Measurements from ENCODE around the gene OBP2B. TPM values are rescaled to one million over a fixed set of nuclear protein-coding genes. Genes with fewer than 3 reads are reported as not detected.
"Not testable (repeated sequence)": the region's sequence is repeated elsewhere in the genome, so short reads cannot be mapped to it uniquely, and the experiment has no call there.

The OBP2B gene
- total RNA-seq, 1 donor from 2014 or later = not detected

DNA sequence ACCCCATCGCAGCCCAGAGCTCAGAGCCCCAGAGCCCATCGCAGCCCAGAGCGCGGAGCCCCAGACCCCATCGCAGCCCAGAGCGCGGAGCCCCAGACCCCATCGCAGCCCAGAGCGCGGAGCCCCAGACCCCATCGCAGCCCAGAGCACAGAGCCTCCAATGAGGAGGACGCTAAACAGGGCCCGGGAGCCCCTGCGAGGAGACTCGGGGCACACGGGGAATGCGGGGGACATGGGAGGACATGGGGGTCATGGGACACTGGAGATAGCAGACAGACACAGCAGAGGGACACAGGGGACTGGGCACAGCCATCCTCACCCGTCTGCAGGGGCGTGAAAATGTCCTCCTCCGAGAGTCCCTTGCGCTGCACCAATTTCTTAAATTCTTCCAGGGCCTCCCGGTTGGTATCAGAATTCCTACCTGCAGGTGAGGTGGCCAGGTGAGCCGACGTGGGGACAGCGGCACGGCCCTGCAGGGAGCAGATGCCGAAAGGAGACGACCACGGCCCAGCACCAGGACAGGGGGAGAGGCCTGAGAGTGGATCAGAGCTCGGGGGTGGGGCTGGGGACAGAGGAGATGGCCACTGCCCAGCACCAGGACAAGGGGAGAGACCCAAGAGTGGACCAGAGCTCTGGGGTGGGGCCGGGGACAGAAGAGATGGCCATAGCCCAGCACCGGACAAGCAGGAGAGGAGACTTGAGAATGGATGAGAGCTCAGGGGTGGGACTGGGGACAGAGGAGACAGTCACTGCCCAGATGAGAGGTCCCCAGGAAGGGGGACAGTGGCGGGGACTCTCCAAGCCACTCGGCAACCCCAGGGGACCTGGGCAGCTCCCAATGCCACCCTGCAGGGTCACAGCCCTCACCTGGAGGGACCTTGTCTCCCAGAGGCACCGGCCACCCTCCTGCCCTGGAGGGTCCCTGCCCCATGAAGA, 2.8 kb downstream of the OBP2B start:
- ATAC-seq (no peak), DNase-seq (ENCODE audit: missing footprints) (no peak)
- intact Hi-C loops (cut with DNase I) = no loop called here

DNA sequence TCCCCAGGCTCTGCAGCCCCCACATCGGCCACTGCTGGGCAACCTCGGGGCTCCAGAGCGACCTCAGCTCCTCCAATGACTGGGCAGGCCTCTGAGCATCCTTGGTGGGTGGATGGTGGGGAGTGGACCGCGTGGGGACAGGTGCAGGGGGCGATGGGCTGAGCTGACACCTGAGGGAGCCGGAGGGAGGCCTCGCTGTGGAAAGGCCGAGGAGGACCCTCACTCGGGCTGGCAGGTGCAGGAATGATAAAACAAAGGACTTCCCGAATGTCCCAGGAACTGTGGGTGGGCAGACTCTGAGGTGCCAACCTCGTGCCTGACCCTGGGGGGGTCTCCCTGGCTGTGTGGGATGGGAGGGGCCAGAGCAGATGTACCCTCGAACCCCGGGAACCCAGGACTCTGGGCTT, 3.6 kb downstream of the OBP2B start:
- ATAC-seq; DNase-seq (ENCODE audit: missing footprints); intact Hi-C loops (cut with DNase I): not testable (repeated sequence)

DNA sequence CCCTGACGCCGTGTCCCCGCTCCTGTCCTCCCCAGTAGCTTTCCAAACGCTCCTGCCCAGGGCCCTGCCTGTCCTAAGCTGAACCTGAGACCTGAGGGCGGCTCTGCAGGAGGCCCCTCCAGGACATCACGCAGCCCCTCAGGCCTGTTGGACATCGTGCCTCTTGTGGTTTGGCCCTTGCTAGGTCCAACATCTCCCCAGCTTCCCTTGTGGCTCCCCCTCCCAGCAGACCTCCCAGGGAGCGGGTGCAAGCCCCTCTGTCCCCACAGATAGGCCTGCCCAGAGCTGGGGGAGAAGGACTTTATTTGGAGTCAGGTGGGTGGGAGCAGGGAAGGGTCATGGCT, 4.1 kb downstream of the OBP2B start:
- DNase-seq (ENCODE audit: missing footprints) = no peak
- intact Hi-C loops (cut with DNase I) = loop anchor here (5.0 kb wide), 1 partner anchor 32 kb away; no protein-coding TSS in a partner anchor

DNA sequence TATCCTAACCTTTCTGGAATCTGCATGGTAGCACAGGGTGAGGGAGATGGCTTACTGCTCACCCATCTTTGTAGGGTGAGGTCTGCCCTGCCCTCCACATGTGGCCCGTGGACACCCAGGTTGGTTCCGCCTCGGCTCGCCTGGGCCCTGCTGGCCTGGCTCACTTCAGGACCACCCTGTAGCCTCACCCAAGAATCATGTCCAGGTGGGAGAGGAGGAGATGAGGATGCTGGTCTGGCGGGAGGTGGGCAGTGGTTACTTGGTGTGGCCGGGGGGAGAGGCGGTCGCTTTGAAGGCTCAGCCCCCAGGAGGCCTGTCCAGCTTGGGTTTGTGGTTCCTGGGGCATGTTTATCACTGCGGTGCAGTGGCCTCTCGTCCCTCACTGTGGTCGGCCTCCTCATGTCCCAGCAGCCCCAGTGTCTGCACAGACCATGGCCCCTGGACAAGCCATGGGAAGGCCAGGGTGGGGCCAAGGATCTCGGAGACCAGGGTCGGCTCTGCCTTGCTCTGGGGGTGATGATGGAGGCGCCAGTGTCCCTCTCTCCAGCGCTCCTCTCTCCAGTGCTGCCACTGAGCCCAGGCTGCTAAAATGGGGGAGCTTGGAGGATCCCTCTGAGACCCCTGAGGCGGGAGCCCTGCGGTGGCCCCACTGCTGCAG, 4.6 kb downstream of the OBP2B start:
- DNase-seq (ENCODE audit: missing footprints) = no peak
- ATAC-seq = no peak
- intact Hi-C loops (cut with DNase I) = loop anchor here (5.0 kb wide), 1 partner anchor 33 kb away; no protein-coding TSS in a partner anchor

More for the DNA sequence above, 4.1 kb downstream of the OBP2B start:
- no peak for ATAC-seq

DNA sequence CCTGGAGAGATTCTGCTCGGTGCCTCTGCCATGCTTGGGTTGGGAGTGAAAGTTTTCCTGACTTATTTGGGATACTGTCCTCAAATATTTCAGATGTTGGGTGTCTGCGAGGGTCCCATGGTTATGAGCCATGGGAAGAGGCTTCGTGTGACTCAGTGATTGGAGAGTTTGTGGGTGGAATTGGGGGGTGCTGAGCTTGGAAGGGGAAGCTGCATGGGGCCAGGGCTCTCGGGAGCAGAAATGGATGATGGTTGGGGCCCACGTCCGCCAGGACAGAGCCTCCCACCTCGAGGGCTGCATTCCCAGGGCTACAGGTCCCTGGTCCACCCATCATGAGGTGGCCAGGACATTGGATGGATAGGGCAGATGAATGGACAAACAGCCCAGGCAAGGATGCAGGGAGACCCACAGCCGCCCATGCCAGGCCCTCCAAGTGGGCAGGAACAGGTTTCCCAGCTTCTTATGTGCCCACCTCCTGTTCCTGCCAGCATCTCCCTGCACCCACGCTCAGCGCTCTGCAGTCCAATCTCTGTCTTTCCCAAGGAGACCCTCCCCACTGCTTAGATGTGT, 5.5 kb downstream of the OBP2B start:
- ATAC-seq = no peak
- intact Hi-C loops (cut with DNase I) = loop anchor here (5.0 kb wide), 1 partner anchor 34 kb away; no protein-coding TSS in a partner anchor
- DNase-seq (ENCODE audit: missing footprints) = no peak

DNA sequence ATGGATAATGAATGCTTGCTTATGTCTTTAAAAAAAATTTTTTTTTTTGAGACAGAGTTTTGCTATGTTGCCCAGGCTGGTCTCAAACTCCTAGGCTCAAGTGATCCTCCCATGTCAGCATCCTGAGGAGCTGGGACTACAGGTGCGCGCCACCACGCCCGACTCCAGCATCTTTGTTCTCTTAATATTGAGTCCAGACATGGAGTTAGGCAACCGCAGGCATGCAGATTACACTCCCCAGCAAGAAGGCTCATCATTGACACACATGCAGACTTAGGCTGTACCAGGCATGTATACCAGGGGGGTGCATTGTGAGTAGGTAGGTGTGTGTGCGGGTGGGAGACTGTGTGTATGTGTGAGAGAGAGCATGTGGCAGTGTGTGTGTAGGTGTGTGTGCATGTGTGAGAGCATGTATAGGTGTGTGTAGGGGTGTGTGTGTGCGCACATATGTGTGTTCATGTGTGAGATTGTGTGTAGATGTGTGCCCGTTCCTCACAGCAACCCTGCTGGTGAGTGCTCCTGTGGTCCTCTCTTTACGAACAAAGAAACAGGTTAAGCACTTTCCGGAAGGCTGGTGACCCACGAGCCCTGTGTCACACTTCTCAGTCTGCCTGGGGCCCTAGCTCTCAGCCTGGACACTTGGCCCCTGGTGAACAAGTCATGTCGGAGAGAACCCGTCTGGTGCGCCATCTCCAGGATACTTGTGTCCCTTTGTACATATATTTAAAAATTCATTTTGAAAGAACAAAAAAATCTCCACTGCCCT, 6.2 kb downstream of the OBP2B start:
- ATAC-seq (no peak), DNase-seq (ENCODE audit: missing footprints) (no peak)
- intact Hi-C loops (cut with DNase I) = loop anchor here (5.0 kb wide), 1 partner anchor 34 kb away; no protein-coding TSS in a partner anchor

DNA sequence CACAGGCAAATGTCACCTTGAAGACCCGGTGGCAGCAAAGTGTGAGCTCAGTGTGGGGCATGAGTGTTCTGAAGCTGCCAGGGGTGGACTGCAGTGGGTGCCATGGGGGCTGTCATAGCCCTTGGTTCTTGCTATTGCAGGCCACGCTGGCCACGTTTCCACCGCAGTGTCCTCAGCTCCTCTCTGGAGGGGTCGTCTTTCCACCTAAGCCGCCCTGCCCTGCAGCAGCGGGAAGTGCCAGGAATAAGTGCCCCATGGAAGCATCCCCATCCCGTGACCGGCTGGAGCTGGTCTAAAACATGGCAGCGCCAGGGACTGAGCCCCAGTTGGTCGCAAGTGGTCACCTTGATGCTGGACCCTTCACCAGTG, 6.9 kb downstream of the OBP2B start:
- DNase-seq (ENCODE audit: missing footprints) = no peak
- intact Hi-C loops (cut with DNase I) = loop anchor here (5.0 kb wide), 1 partner anchor 35 kb away; no protein-coding TSS in a partner anchor
- ATAC-seq = no peak

DNA sequence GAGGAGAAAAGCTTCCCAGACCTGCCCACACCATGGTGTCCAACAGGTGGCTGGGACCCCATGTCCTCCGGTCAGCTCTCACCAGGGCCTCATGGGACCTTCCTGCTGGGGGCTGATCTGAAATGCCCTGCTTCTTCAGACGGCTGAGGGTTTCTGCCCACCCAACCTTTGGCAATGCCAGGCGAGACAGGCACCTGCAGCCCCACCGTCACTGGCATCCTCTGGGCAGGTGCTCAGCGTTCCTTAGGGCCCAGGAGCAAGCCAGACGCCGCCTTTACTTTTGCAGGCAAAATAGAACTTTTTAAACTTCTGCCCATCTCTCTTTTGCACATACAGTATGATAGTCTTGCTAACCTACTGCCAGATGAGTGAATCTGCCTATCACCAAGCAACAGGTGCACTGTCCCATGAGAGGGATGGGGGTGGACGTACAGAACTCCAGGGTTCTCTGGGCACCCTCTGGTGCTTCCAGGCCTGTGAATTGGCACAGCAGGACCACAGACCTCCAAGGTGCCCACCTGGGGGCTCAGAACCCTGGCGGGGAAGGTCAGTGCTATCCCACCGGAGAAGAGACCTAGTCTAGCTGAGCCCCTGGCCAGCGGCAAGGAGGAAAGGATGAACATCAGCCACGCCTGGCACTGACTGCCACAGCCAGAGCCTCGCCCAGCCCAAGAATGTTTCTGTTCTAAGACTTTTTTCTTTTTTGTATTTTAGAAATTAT, 7.5 kb downstream of the OBP2B start:
- no peak for DNase-seq (ENCODE audit: missing footprints)
- no peak for ATAC-seq
- intact Hi-C loops (cut with DNase I) = loop anchor here (5.0 kb wide), 1 partner anchor 36 kb away; no protein-coding TSS in a partner anchor

DNA sequence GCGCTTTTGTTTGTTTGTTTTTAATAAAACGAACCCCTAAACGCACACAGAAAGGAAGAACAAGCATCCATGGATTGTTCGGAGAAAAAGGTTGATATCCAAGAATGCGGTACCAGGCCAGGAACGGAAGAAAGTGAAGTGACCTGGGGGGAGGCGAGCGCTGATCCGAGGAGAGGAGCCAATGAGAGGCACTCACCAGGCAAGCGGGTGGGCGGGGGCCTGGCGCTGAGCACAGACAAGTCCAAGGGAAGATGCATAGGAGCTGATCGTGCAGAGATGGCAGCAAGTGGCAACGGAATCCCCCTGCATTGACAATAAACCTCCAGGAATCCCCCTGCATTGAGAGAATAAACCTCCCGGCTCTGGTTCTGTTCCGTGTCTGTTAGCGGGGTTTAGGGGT, 8.4 kb downstream of the OBP2B start:
- intact Hi-C loops (cut with DNase I) = loop anchor here (5.0 kb wide), 1 partner anchor 37 kb away; no protein-coding TSS in a partner anchor
- no peak for DNase-seq (ENCODE audit: missing footprints)
- no peak for ATAC-seq

DNA sequence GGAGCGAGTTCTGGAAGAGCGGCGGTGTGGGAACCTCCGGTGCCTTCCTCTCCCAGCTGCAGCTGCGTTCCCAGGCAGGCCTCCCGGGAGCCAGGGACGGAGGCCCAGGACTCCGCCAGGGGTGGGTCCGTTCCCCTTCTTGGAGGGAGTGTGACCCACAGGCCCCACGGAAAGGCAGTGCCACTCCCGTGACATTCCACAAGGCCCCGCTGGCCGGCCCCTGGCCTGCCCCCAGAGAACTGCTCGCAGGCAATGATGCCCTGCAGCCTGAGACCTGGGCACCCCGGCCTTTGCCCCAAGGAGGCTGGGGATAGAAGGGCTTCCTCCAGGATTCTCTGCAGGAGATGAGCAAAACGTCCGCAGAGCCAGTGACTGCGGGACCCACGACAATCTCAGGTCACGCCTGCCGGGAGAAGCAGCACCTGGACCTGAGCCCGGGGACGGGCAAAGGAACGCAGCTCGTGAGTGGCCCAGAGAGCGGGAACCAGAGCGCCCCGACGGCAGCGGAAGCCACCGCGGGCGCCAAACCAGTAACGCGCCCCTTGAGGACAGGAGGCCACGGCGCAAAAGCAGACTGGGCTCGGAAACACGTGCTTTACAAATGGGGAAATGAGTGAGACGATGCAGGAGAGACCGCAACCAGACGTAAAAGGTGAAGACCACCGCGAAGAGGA, 9.3 kb downstream of the OBP2B start:
- intact Hi-C loops (cut with DNase I) = loop anchor here (5.0 kb wide), 1 partner anchor 38 kb away; no protein-coding TSS in a partner anchor
- ATAC-seq = peak; percentile 56
- DNase-seq (ENCODE audit: missing footprints) = no peak

DNA sequence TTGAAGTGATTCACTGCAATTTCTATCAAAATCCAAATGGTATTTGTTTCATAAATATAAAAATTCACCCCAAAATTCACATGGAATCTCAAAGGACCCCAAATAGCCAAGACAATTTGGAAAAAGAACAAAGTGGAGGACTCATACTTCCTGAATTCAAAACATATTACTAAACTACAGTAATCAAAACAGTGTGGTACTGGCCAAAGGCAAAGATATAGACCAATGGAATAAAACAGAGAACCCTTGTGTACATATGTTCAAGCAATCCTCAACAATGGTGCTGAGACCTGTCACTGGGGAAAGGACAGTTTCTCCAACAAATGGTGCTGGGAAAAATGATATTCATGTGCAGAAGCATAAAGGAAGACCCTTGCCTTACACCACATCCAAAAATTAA, 14.0 kb downstream of the OBP2B start:
- no peak for ATAC-seq
- intact Hi-C loops (cut with DNase I) = no loop called here
- DNase-seq (ENCODE audit: missing footprints) = no peak

DNA sequence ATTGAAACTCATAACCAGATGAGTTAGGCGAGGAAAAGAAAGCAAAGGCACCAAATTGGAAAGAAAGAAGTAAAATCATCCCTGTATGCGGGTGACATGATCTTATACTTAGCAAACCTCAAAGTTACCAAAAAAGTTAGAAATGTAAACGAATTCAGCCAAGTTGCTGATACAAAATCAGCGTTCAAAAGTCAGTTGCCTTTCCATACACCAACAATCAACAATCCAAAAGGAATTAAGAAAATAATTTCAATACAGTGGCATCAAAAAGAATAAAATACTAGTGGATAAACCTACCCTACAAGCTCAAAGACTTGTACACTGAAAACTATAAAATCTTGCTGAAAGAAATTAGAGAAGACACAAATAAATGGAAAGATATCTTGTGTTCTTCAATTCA, 14.5 kb downstream of the OBP2B start:
- ATAC-seq (no peak), DNase-seq (ENCODE audit: missing footprints) (no peak)
- intact Hi-C loops (cut with DNase I) = no loop called here

DNA sequence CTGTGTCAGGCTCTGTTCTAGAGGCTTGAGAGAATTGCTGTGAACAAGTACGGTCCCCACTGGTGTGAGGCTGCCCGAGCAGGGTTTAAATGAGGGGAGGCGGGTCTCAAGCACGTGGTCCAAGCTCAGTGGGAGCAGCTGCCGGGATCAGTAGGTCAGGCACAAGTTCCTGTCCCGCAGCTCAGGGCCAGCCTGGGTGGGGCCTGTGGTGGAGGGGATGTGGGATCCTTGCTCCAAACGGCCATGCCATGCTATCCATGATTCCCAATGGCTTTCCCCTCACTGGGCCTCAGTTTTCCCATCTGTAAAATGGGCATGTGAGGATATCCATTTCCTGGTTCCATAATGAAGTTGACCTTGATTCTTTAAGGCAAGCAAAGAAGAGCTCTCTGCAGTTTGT, 17.1 kb downstream of the OBP2B start:
- intact Hi-C loops (cut with DNase I) = no loop called here
- ATAC-seq = no peak
- no peak for DNase-seq (ENCODE audit: missing footprints)

DNA sequence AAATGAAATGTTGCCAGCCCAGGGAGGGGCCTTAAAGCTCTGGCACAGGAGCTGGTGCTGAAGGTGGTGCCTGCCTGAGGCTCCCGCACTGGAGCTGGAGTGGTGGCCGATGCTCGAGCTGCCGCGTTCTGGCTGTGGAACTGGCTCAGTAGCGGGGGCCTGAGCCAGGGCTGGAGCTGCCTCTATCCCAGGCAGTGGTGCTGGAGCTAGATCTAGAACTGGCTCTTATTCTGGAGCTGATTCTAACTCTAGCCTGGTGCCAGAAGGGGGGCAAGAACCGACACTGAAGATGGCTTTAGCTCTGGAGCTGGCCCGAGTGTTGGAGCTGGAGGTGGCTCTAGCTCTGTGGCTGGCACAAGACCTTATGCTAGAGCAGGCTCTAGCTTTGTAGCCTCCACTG, 19.2 kb downstream of the OBP2B start:
- DNase-seq (ENCODE audit: missing footprints) = no peak
- intact Hi-C loops (cut with DNase I) = loop anchor here (5.0 kb wide), 2 partner anchors 47 to 137 kb away; no protein-coding TSS in a partner anchor
- ATAC-seq = no peak

DNA sequence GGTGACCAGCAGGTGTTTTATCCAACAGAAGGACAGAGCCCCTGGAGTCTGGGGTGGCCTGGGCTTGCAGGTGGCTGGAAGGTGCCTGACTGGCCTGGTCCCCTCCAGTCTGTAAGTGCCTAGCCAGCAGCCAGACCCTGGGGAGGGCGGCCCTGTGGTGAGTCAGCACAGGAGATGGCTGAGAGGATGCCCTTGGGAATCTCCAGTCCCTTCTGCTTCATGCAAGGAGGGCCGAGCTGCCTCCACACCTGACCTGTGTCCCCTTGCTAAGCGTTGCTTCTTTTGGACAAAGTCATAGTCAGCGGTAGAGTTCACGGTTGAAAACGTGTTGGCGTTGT, 20.2 kb downstream of the OBP2B start:
- no peak for DNase-seq (ENCODE audit: missing footprints)
- ATAC-seq = no peak
- intact Hi-C loops (cut with DNase I) = loop anchor here (1.0 to 5.0 kb wide), 3 partner anchors 48 to 138 kb away; partner anchors contain the start of gene ABO

DNA sequence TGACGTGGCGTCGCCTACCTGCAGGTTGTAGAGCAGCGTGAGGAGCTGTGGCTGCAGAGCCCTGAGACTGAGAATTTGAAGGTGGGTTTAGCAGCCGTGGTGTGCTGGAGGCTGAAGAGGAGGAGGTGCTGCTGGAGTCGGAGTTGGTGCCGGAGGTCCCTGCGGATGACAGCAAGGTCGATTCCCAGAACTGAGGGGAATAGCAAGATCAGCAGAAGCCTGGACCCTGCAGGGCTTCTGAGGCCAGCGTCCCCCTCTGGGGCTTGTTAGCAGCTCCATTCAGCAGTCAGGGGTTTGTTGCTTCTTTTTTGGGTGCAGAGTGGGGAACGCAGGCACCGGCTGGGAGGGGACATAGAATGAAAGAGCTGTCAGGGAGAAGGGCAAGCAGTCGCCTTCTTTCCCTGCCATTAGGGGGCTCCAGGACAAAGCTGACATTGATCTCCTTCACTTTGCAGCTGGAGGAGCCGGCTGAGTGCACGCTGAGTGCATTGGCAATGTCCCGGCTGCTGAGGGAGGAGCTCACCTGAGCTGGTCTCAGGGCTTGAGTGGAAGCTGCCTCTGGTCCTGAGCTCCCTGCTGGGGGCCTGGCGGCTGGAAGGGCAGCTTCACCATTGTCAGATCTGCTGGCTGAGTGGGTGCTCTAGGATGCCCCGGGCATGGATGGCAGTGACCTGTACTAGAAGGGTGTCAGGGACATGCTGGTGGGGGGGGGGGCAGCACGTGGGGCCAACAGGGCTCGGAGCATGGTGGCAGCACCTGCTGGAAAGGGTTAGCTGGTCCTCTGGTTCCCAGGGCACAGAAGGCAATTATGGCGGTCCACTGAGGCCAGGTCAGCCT, 20.8 kb downstream of the OBP2B start:
- no peak for DNase-seq (ENCODE audit: missing footprints)
- ATAC-seq = no peak
- intact Hi-C loops (cut with DNase I) = loop anchor here (1.0 to 5.0 kb wide), 3 partner anchors 49 to 139 kb away; partner anchors contain the start of gene ABO

Measured in Right ventricle myocardium inferior (tissue), 1 donor.